HG03378 (cell line): ENCODE results near the gene SLC46A1.
"Not testable (repeated sequence)": the region's sequence is repeated elsewhere in the genome, so short reads cannot be mapped to it uniquely, and the experiment has no call there.

Source experiments
- ATAC-seq: cut with Tn5 transposase; IDR thresholded peaks from one replicate; pipeline ENCODE4 v1.9.1; 2021; ENCODE audit warnings: mild to moderate bottlenecking, moderate library complexity; ENCODE audit not compliant: unreplicated experiment

Gene SLC46A1

GRCh38 chr17:28405632-28406472 is at the start of gene SLC46A1:
SLC46A1 (minus strand) TSS chr17:28406212; CDS start chr17:28406114, 98 bp downstream.
- ATAC-seq, result no peak

DNA sequence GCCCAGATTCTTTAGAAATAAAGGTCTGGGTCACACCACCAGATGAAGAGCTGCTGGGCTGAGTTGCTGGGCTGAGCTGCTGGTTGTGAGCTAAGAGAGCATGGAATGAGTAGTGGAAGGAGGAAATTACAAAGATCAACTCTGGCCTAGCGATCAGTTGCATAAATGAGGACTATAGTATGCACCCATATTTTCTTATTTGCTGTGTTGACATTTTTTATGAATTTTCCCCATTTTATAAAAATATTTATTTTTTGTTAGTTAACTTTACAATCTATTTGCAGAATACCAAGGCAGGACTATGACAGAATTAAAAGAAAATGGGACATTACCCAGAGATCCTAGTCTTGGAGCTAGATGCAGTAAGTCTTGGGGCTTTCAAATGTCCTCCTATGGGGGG is 43.8 kb upstream of the SLC46A1 start:
- ATAC-seq, result no peak

GRCh38 chr17:28447396-28447760 is 41.4 kb upstream of the SLC46A1 start:
- no peak for ATAC-seq

DNA sequence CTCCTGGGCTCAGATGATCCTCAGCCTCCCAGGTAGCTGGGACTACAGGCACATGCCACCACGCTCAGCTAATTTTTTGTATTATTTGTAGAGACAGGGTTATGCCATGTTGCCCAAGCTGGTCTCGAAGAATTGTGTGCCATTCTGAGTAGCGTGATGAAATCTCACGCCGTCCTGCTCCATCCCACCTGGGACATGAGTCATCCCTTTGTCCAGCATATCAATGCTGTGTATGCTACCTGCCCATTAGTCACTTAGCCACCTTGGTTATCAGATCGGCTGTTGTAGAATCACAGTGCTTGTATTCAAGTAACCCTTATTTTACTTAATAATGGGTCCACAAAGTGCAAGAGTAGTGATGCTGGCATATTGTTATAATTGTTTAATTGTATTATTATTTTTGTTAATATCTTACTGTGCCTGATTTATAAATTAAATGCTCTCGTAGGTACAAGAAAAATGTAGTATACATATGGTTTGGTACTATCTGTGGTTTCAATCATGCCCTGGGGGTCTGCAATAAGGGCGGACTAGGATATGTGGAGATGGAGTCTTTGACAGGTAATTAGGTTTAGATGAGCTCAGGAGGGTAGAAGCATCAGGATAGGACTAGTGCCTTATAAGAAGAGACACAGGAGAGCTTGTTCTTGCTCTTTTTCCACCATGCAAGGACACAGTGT is 40.8 kb upstream of the SLC46A1 start:
- no peak for ATAC-seq

- ATAC-seq, result no peak
Observed at GRCh38 chr17:28443901-28444638, 38.1 kb upstream of the SLC46A1 start.

GRCh38 chr17:28434326-28434725 is 28.3 kb upstream of the SLC46A1 start:
- not testable (repeated sequence) for ATAC-seq

GRCh38 chr17:28433721-28434120 is 27.7 kb upstream of the SLC46A1 start:
- no peak for ATAC-seq

- not testable (repeated sequence) for ATAC-seq
Observed at GRCh38 chr17:28427982-28428381, 22.0 kb upstream of the SLC46A1 start.

DNA sequence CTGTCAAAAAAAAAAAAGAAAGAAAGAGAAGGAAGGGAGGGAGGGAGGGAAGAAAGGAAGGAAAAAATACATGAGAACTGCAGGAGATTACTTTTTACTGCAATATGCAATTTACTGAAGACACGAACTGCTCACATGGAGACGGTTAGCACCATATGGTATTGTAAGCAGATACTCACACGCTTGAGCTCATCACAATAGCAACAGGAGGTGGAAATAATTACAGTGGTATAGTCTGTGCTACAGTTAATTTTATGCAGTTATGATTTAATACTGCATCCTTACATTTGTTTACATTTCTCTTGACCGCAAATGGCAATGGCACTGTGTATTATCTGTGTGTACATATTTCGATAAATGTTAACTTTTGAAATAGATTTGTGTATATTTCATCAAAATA is 21.4 kb upstream of the SLC46A1 start:
- ATAC-seq, result no peak

GRCh38 chr17:28426081-28426519 is 20.1 kb upstream of the SLC46A1 start:
- ATAC-seq, result no peak

DNA sequence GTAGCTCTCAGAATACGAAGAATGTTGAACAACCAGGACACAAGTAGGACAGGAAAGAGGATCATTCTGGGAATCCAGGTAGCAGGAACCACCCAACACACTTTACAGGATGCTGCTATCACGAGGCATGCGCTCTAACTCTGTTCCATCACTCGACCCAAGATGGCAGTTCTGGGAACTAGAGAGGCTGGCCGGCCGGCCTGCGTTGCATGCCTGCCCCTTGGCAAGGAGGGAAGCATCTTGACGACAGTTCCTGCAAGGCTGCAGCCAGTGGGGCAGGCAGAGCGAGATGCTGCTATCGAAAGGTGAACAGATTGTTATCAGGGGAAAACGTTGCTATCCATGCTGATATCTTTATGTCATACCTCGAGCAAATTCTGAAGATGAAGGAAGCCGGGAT is 19.2 kb upstream of the SLC46A1 start:
- no peak for ATAC-seq

GRCh38 chr17:28421787-28422305 is 15.8 kb upstream of the SLC46A1 start:
- no peak for ATAC-seq

DNA sequence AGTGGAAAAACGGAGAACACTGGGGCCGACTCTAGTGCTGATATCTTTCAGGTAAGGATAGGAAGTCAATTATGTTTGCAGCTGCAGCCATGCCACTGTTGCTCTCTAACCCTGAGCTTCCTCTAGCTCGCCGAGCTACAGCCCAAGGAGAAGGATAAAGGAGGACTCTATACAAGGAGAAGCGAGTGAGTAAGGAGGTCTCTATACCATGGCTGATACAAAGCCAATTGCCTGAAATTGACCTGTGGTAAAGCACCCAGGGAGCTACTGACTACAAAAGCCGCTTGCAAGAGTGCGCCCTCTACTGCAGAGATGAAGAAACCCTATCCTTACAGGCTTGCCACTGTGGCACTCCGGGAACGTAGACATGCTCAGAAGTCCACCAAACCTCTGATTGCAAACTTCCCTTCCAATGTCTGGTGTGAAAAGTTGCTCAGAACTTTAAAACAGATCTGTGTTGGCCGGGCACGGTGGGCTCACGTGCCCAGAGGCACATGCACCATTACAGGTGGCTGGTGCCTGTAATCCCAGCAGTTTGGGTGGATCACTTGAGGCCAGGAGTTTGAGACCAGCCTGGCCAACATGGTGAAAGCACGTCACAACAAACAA is 10.8 kb upstream of the SLC46A1 start:
- no peak for ATAC-seq

- no peak for ATAC-seq
Observed at GRCh38 chr17:28415886-28416285, 9.9 kb upstream of the SLC46A1 start.

- no peak for ATAC-seq
Observed at GRCh38 chr17:28413804-28414203, 7.8 kb upstream of the SLC46A1 start.

DNA sequence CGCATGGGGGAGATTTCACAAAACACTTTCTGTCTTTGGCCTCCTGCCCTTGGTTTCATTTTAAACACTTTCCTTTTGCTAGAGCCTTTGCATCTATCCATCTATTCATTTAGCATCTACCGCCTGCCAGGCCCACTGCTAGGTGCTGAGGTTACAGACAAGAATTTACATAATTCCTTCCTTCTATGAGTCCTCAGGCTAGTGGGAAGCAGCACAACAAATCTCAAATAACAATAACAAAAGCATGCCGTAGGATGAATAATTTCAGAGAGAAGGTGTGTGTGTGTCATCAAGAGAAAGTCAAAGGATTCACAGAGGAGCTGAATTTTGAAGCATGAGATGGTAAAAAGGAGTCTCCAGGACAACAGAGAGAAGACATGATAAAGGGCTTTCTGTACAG is 6.1 kb upstream of the SLC46A1 start:
- ATAC-seq, result no peak

DNA sequence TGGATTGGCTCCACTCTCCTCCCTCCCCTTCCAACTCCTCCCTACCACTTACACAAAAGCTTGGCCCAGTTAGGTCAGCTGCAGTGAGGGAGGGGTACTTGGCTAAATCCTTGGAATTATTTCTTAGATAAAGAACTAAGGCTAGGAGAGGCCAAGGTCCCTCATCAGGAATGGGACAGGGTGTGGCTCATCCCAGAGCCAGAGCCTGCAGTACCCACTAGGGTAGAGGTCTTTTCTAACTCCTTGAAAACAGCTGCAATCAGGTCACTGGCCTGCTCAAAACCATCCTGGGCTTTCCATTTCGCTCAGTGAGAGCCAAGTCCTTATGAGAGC is 1.9 kb upstream of the SLC46A1 start:
- no peak for ATAC-seq

DNA sequence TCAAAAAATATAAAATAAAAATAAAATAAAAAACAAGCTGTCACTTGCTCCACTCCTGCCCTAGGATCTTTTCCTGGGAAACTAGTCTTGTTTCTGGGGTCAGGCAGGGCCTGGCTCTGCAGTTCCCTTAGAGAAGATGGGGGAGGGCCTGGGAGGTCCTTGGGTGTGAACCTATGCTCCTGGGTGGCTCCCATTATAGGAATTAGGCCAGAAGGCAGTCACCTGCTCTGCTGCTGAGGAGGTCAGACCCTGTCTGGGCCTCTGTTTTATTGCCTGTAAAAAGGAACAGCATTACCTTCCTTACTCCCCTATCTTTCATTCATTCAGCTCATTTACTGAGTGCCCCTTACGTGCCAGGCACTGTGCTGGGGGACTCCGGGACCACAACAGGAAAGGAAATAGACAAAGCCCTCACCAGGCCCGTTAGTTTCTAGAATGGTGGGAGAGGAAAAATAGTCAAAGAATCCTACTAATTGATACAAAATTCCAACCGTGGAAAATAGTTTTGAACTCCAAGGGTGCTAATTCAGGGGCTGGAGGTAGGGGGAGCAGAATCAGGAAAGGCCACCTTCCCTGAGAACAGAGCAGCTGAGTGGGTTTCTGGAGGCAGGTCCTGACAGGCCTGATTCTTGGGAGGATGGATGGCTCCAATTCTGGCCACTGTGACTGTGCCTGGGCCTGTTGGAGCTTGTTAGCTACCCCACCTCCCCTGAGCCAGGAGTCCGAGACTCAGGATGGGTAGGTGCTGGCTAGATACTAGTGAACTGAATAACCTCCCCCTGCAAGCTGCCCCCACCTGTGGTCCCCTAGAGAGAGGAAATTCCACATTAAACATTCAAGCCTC is 1.3 kb upstream of the SLC46A1 start:
- ATAC-seq, result no peak

DNA sequence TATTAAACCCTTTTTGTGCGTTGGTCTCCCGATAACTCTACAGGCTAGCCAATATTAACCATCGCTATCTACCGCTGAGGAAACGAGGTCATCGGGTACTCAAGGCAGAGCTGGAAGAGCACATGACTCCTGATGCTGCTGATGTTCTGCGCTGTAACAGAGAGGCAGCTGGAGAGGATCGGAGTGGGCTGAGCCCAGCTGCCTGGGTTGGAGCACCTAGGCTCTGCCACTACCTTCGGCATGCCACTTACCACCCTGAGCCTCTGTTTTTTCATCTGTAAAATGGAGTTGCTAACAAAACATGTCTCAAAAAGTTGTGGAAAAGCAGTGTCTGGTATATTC is 432 bp upstream of the SLC46A1 start:
- no peak for ATAC-seq

DNA sequence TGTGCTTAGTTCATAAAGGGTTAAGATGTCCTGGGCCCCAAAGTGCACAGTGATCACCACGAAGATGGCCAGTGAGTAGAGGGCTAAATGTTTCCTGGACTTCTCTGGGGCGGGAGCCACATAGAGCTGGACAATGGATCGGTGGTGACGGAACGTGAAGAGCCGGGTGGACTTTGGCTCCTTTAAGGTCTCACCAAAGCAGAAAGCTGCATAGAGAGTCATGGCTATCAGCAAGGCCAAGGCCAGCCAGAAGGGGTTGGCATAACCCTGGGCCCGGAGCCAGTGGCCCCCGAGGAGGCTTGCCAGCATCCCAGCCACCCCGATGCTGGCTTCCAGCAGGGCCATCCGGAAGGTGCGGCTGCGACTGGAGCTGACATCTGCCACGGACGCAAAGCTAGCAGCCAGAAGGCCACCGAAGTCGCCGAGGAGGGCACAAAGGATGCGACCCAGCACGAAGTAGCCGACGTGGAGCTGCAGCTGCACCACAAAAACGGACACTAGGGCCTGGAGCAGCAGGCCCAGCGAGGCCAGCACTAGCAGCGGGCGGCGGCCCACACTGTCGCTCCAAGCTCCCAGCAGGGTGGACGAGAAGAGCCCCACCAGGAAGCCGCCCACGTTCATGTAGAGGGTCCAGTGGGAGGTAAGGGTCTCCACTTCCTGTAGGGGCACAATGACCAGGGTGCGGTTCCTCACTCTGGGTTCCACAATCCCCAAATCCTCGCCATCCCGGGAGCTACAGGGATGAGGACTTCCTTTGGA is 1.0 kb downstream of the SLC46A1 start:
- ATAC-seq, result no peak
